22Rv1 (cell line): ENCODE data around the gene NUP153.

Experiments used
- H3K27ac ChIP-seq: fragments of 450-650 bp; 2 replicates; pipeline ENCODE4 v1.5.1; 2017
- CTCF ChIP-seq: fragments of 450-650 bp; IDR thresholded peaks from 2 replicates; pipeline ENCODE4 v1.5.1; 2017; ENCODE audit warnings: mild to moderate bottlenecking
- ZFX ChIP-seq: fragments of 450-650 bp; IDR thresholded peaks from 2 replicates; pipeline ENCODE4 v1.6.1; 2017; ENCODE audit warnings: antibody characterized with exemption, borderline replicate concordance

The NUP153 gene

GRCh38 chr6:17730078-17730704 lies 23.5 kb upstream of the NUP153 start:
- no peak overlapping the region for H3K27ac ChIP-seq
- TF ChIP-seq CTCF = no peak
- TF ChIP-seq ZFX = no peak

- TF ChIP-seq CTCF = no peak
- TF ChIP-seq ZFX = no peak
- H3K27ac ChIP-seq = no peak overlapping the region
These were observed 22.7 kb upstream of the NUP153 start for GRCh38 chr6:17729223-17730077.

GRCh38 chr6:17728551-17729222 lies 22.0 kb upstream of the NUP153 start:
- TF ChIP-seq ZFX = no peak
- no peak for TF ChIP-seq CTCF
- H3K27ac ChIP-seq = no peak overlapping the region

GRCh38 chr6:17725083-17725482 lies 18.4 kb upstream of the NUP153 start:
- no peak overlapping the region for H3K27ac ChIP-seq
- TF ChIP-seq ZFX (no peak), CTCF (no peak)

GRCh38 chr6:17724341-17724740 lies 17.6 kb upstream of the NUP153 start:
- TF ChIP-seq ZFX (no peak), CTCF (no peak)
- H3K27ac ChIP-seq = no peak overlapping the region

GRCh38 chr6:17721671-17722070 lies 14.9 kb upstream of the NUP153 start:
- TF ChIP-seq ZFX (no peak), CTCF (no peak)
- H3K27ac ChIP-seq = no peak overlapping the region
